Transverse colon (tissue), 4 donors: ENCODE data around the gene MMGT1. TPM values are rescaled to one million over a fixed set of nuclear protein-coding genes. Genes with fewer than 3 reads are reported as not detected.

Experiments
- DNase-seq: peaks from one replicate; pipeline ENCODE4 v3.0.0-alpha.2; 2019
- H3K27ac ChIP-seq, 4 donors: fragments of 200-600 bp; sonication (generic); 2 replicates each; pipeline ENCODE4 v1.5.1; 2016 to 2018; ENCODE audit warnings: inconsistent platforms in 4 of 4
- H3K27me3 ChIP-seq: fragments of 200-600 bp; sonication (generic); 2 replicates; pipeline ENCODE4 v1.5.1; 2017; ENCODE audit warnings: inconsistent platforms
- H3K36me3 ChIP-seq, 4 donors: fragments of 200-600 bp; sonication (generic); 2 replicates each; pipeline ENCODE4 v1.5.1; 2017 to 2019; ENCODE audit warnings: inconsistent platforms in 4 of 4
- H3K4me1 ChIP-seq, 4 donors: fragments of 200-600 bp; sonication (generic); 2 replicates each; pipeline ENCODE4 v1.5.1; 2017 to 2020; ENCODE audit warnings: inconsistent platforms in 4 of 4
- H3K4me3 ChIP-seq, 4 donors: fragments of 200-600 bp; sonication (generic); 1 replicate in 1 of 4; 2 replicates in 3 of 4; pipeline versions ENCODE4 v1.5.1 to v1.6.1; 2017 to 2019; ENCODE audit warnings: inconsistent platforms in 4 of 4
- H3K9me3 ChIP-seq, 2 donors: fragments of 200-600 bp; sonication (generic); 2 replicates each; pipeline ENCODE4 v1.5.1; 2017 to 2019; ENCODE audit warnings: inconsistent platforms in 2 of 2
- CTCF ChIP-seq, 5 experiments: fragments of 200-600 bp in 3 of 5; fragments of 450-650 bp in 2 of 5; sonication (generic) in 3 of 5; IDR thresholded peaks; 1 replicate in 2 of 5; 2 replicates in 3 of 5; pipeline ENCODE4 v1.5.1; 2016 to 2017; ENCODE audit warnings: antibody characterized with exemption in 5 of 5, inconsistent platforms in 3 of 5, mild to moderate bottlenecking in 2 of 5, moderate library complexity in 1 of 5
- POLR2A ChIP-seq: fragments of 450-650 bp; IDR thresholded peaks from one replicate; pipeline ENCODE4 v1.6.1; 2016; ENCODE audit warnings: antibody characterized with exemption, mild to moderate bottlenecking, moderate library complexity
- POLR2AphosphoS5 ChIP-seq, 3 donors: sonication (generic); formaldehyde crosslinking; IDR thresholded peaks; one replicate each; pipeline ENCODE4 v1.6.1; 2016; ENCODE audit warnings: antibody characterized with exemption in 3 of 3
- WGBS, 2 donors: methylation state at CpG; one replicate each; pipeline ENCODE4 v1.1.5; 2018; ENCODE audit warnings: low coverage in 1 of 2; 5-methylcytosine and 5-hydroxymethylcytosine counted together
- in situ Hi-C, 4 donors: fragments of 200-750 bp; cut with MboI; loops; one replicate each; pipeline versions ENCODE4 v1.15.0 to v1.15.1; 2017; ENCODE audit warnings: low sequenced_read_pairs in 3 of 4, low pct_ligation_motif_present in 1 of 4, low pct_unique_long_range_greater_than_20kb in 1 of 4
- intact Hi-C: fragments of 100-400 bp; cut with DNase I; formaldehyde crosslinking; loops from one replicate; pipeline ENCODE4 v1.15.1; 2023; ENCODE audit warnings: low total_unique reads
- total RNA-seq, 4 donors: library from RNA; depleted of rRNA; stranded (reverse); fragments of >200 nt; gene quantifications; one replicate each; pipeline ENCODE4 v1.1.0, GENCODE V29; 2016

Gene MMGT1
- total RNA-seq, 4 donors from 2014 or later = 2.0 to 27.0 (median 15.7) TPM

- Histone ChIP-seq H3K36me3 (no peaks in the 10 kb centered on the region), H3K27ac (no peak overlapping the region), H3K4me1 (no peaks in the 10 kb centered on the region), H3K4me3 (no peak overlapping the region), H3K9me3 (no peaks in the 10 kb centered on the region), H3K27me3 (no peaks in the 10 kb centered on the region)
- TF ChIP-seq POLR2AphosphoS5 (IDR thresholded peaks at IDR 0.05) (no peak), CTCF (IDR thresholded peaks at IDR 0.05) (no peak), POLR2A (no peak)
- no peak for DNase-seq
- in situ Hi-C loops (no loop called here), intact Hi-C loops (no loop called here)
- WGBS, 2 donors = 85% methylated on average over 5 of the region's 5 CpGs; no CpG with 5 or more reads in 1 of the 2 donors
These were observed 59.4 kb downstream of the MMGT1 start for GRCh38 chrX:135914404-135914803.

Other genes starting within 250 kb of the MMGT1 start
- not detected for gene CT45A3, start 205.8 kb downstream of the MMGT1 start, total RNA-seq
- not detected for gene CT45A5, start 188.5 kb downstream of the MMGT1 start, total RNA-seq
- not detected for gene CT45A6, start 171.2 kb downstream of the MMGT1 start, total RNA-seq
- not detected for gene CT45A2, start 154.0 kb downstream of the MMGT1 start, total RNA-seq
- gene CT45A7, start 136.7 kb downstream of the MMGT1 start, total RNA-seq = not detected
- not detected for gene CT45A8, start 119.5 kb downstream of the MMGT1 start, total RNA-seq
- gene CT45A9, start 102.2 kb downstream of the MMGT1 start, total RNA-seq = not detected
- gene CT45A10, start 80.5 kb downstream of the MMGT1 start, total RNA-seq = not detected
- gene SAGE1, start 80.3 kb downstream of the MMGT1 start, total RNA-seq = not detected
- 10 to 100 TPM; 13.5 to 26.3 (median 21.7) TPM for gene SLC9A6, start 11.4 kb upstream of the MMGT1 start, total RNA-seq
- gene FHL1, start 173.5 kb upstream of the MMGT1 start, total RNA-seq = 100 to 1,000 TPM; 139 to 617 (median 162) TPM